T-cell (primary cell): ENCODE results near the gene JAKMIP1. TPM values are rescaled to one million over a fixed set of nuclear protein-coding genes. Genes with fewer than 3 reads are reported as not detected.

ENCODE experiments used
- ATAC-seq, 4 experiments: fragments of 200-7000 bp in 3 of 4; fragments of 150-1000 bp in 1 of 4; cut with Tn5 transposase; replicated peaks in 1 of 4; 1 replicate in 3 of 4; 2 replicates in 1 of 4; pipeline ENCODE4 v1.10.0; 2021; ENCODE audit warnings: moderate library complexity in 3 of 4, mild to moderate bottlenecking in 2 of 4, moderate number of reproducible peaks in 1 of 4
- CTCF ChIA-PET, 2 donors: fragments of 300-600 bp; sonication (Branson Sonifier 250); formaldehyde crosslinking; loops; one replicate each; lab custom pipeline; 2022; ENCODE audit warnings: antibody characterized with exemption in 2 of 2; lab: Charles Lee
- POLR2A ChIA-PET, 2 donors: fragments of 300-600 bp; sonication (Branson Sonifier 250); formaldehyde crosslinking; loops; one replicate each; lab custom pipeline; 2022; ENCODE audit warnings: antibody characterized with exemption in 2 of 2; lab: Charles Lee
- DNase-seq, 35 experiments: peaks; one replicate each; pipeline versions ENCODE4 v3.0.0 to v3.0.0-alpha.2; 2013 to 2023
- H3K27ac ChIP-seq: one replicate; pipeline ENCODE4 v1.5.1; 2013; ENCODE audit warnings: low read length
- H3K27me3 ChIP-seq, 2 experiments: replicated peaks in 1 of 2; 1 replicate in 1 of 2; 2 replicates in 1 of 2; pipeline versions ENCODE4 v1.6.1 to v1.7.0; 2013; ENCODE audit warnings: low read length in 1 of 2, mixed read lengths in 1 of 2; ENCODE audit not compliant: control insufficient read depth in 2 of 2, insufficient read depth in 2 of 2; ENCODE audit errors: extremely low read depth in 1 of 2
- H3K36me3 ChIP-seq, 2 donors: 1 replicate in 1 of 2; 2 replicates in 1 of 2; pipeline versions ENCODE4 v1.6.1 to v1.7.0; 2013; ENCODE audit warnings: low read length in 1 of 2; ENCODE audit not compliant: control insufficient read depth in 2 of 2, insufficient read depth in 1 of 2; ENCODE audit errors: extremely low read depth in 1 of 2
- H3K4me1 ChIP-seq, 2 experiments: 1 replicate in 1 of 2; 2 replicates in 1 of 2; pipeline versions ENCODE4 v1.6.1 to v1.7.0; 2013; ENCODE audit warnings: low read length in 2 of 2, mixed read lengths in 1 of 2; ENCODE audit not compliant: insufficient read depth in 2 of 2, control insufficient read depth in 1 of 2; ENCODE audit errors: extremely low read depth in 1 of 2
- H3K4me3 ChIP-seq, 2 donors: 1 replicate in 1 of 2; 2 replicates in 1 of 2; pipeline versions ENCODE4 v1.5.1 to v1.7.0; 2013; ENCODE audit warnings: mild to moderate bottlenecking in 2 of 2, low read length in 1 of 2, moderate library complexity in 1 of 2; ENCODE audit not compliant: control insufficient read depth in 1 of 2; ENCODE audit errors: extremely low read depth in 1 of 2
- H3K9me3 ChIP-seq: 2 replicates; pipeline ENCODE4 v1.7.0; 2013
- H3K27ac Mint-ChIP-seq, 2 donors: one replicate each; pipeline ENCODE4 v1.8.0; 2020 to 2021; ENCODE audit warnings: mild to moderate bottlenecking in 2 of 2, mixed read lengths in 2 of 2
- H3K27me3 Mint-ChIP-seq, 2 donors: one replicate each; pipeline ENCODE4 v1.8.0; 2021 to 2022; ENCODE audit warnings: mixed read lengths in 2 of 2
- H3K36me3 Mint-ChIP-seq: one replicate; pipeline ENCODE4 v1.8.0; 2021; ENCODE audit warnings: mixed read lengths
- H3K4me1 Mint-ChIP-seq, 3 donors: one replicate each; pipeline ENCODE4 v1.8.0; 2020 to 2022; ENCODE audit warnings: mixed read lengths in 3 of 3, mild to moderate bottlenecking in 1 of 3
- H3K4me3 Mint-ChIP-seq, 3 donors: one replicate each; pipeline ENCODE4 v1.8.0; 2020 to 2022; ENCODE audit warnings: mild to moderate bottlenecking in 3 of 3, mixed read lengths in 3 of 3, moderate library complexity in 3 of 3
- H3K9me3 Mint-ChIP-seq, 3 donors: one replicate each; pipeline ENCODE4 v1.8.0; 2020 to 2022; ENCODE audit warnings: mixed read lengths in 3 of 3
- WGBS: methylation state at CpG from one replicate; pipeline ENCODE4 v1.1.5; 2013; ENCODE audit warnings: missing lambda C conversion rate; ENCODE audit not compliant: insufficient coverage; 5-methylcytosine and 5-hydroxymethylcytosine counted together
- total RNA-seq, 35 experiments: library from RNA in 6 of 35; stranded (reverse) in 6 of 35; fragments of 120-200 nt in 1 of 35; gene quantifications; one replicate each; pipeline versions ENCODE4 v1.2.1 to v1.2.4 and lab custom pipeline; 2013 to 2026

Gene JAKMIP1
- total RNA-seq, 5 donors from 2014 or later (not counting 1 experiment from before 2014, with no cell fraction given), result 3.5 to 14.0 (median 6.1) TPM

- WGBS, result 33% methylated on average over 1 of the region's 1 CpG
- CTCF ChIA-PET, result no interaction called here
- POLR2A ChIA-PET, result interaction anchor here in 1 of 2 donors (0.6 kb wide), 1 partner anchor 92 kb away, joined by 5 read pairs; no protein-coding TSS in a partner anchor
Observed at GRCh38 chr4:5991405-5991804, 208.9 kb downstream of the JAKMIP1 start.

DNA sequence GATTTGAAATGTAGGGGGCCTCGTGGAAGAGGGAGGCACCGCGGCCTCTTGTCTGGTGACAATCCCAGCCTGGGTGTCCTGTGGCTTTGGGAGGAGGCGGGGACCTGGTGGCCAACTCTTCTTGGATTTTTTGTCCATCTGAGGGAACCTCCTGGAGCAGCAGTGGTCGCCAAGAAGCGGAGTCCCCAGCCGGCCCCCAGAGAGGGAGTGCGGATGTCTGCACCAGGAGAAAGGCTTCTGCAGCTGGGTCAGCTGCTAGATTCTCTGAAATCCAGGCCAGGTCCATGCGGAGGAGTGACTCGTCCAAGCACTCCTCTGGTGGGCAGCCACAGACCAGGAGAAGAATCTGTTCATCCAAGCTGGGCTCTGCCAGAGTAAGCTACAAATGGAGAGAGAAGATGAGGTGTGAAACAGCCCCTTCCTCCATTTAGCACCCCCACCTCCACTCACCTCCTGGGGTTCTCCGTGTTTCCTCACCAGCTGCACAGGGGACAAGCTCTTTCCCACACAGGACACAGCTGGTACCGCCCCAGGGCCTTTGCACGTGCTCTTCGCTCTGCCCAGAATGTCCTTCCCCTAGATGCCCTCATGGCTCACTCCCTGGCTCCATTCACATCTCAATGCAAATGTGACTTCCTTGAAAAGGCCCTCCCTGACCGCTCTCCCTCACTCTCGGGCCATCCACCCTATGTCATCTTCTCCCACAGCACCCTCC lies 209.7 kb downstream of the JAKMIP1 start:
- Mint-ChIP-seq H3K4me1 (no peaks in the 10 kb centered on the region), H3K27me3 (peaks cover 4 to 5% of the 10 kb centered on the region in 2 donors), H3K9me3 (no peaks in the 10 kb centered on the region), H3K27ac (no peak overlapping the region), H3K36me3 (peaks cover 4% of the 10 kb centered on the region), H3K4me3 (no peak overlapping the region)
- Histone ChIP-seq H3K27ac (no peak overlapping the region), H3K9me3 (no peaks in the 10 kb centered on the region), H3K36me3 (no peaks in the 10 kb centered on the region), H3K27me3 (peaks cover 0 to 13% of the 10 kb centered on the region in 2 experiments), H3K4me3 (no peak overlapping the region), H3K4me1 (no peaks in the 10 kb centered on the region)
- POLR2A ChIA-PET, result no interaction called here
- ATAC-seq (no peak), DNase-seq (no peak)
- CTCF ChIA-PET, result no interaction called here
- WGBS, result 85% methylated on average over 14 of the region's 16 CpGs

More at GRCh38 chr4:5991405-5991804, 208.9 kb downstream of the JAKMIP1 start:
- H3K9me3 Mint-ChIP-seq, result no peaks in the 10 kb centered on the region
- H3K4me1 ChIP-seq, result no peaks in the 10 kb centered on the region
- DNase-seq (no peak), ATAC-seq (no peak)
- H3K4me3 Mint-ChIP-seq, result no peak overlapping the region
- no peaks in the 10 kb centered on the region for H3K36me3 ChIP-seq
- peaks cover 4% of the 10 kb centered on the region for H3K36me3 Mint-ChIP-seq
- peaks cover 5 to 6% of the 10 kb centered on the region in 2 donors for H3K27me3 Mint-ChIP-seq
- no peak overlapping the region for H3K4me3 ChIP-seq
- H3K27me3 ChIP-seq, result peaks cover 0 to 18% of the 10 kb centered on the region in 2 experiments
- H3K4me1 Mint-ChIP-seq, result no peaks in the 10 kb centered on the region
- no peak overlapping the region for H3K27ac ChIP-seq
- H3K9me3 ChIP-seq, result no peaks in the 10 kb centered on the region
- H3K27ac Mint-ChIP-seq, result no peak overlapping the region

- H3K9me3 ChIP-seq, result no peaks in the 10 kb centered on the region
- POLR2A ChIA-PET, result no interaction called here
- no peaks in the 10 kb centered on the region for H3K36me3 ChIP-seq
- DNase-seq (no peak), ATAC-seq (no peak)
- no peak overlapping the region for H3K4me3 ChIP-seq
- H3K27ac ChIP-seq, result no peak overlapping the region
- 68% methylated on average over 15 of the region's 18 CpGs for WGBS
- Mint-ChIP-seq H3K27me3 (peaks cover 0 to 3% of the 10 kb centered on the region in 2 donors), H3K4me3 (no peak overlapping the region), H3K36me3 (peaks cover 4% of the 10 kb centered on the region), H3K4me1 (no peaks in the 10 kb centered on the region), H3K9me3 (peaks cover 5 to 6% (median 6%) of the 10 kb centered on the region in 3 donors), H3K27ac (no peak overlapping the region)
- CTCF ChIA-PET, result no interaction called here
- no peaks in the 10 kb centered on the region for H3K4me1 ChIP-seq
- H3K27me3 ChIP-seq, result peaks cover 0 to 8% of the 10 kb centered on the region in 2 experiments
Observed at GRCh38 chr4:5989236-5990225, 210.8 kb downstream of the JAKMIP1 start.

- ATAC-seq, result no peak
- Histone ChIP-seq H3K9me3 (no peaks in the 10 kb centered on the region), H3K4me1 (no peaks in the 10 kb centered on the region), H3K27ac (no peak overlapping the region), H3K27me3 (peaks cover 0 to 8% of the 10 kb centered on the region in 2 experiments), H3K4me3 (no peak overlapping the region), H3K36me3 (no peaks in the 10 kb centered on the region)
- no peaks in the 10 kb centered on the region for H3K4me1 Mint-ChIP-seq
- 91% methylated on average over 11 of the region's 14 CpGs for WGBS
- no peak overlapping the region for H3K4me3 Mint-ChIP-seq
- DNase-seq, result no peak
- peaks cover 4% of the 10 kb centered on the region for H3K36me3 Mint-ChIP-seq
- no peak overlapping the region for H3K27ac Mint-ChIP-seq
- H3K9me3 Mint-ChIP-seq, result peaks cover 10 to 18% (median 18%) of the 10 kb centered on the region in 3 donors
- peaks cover 0 to 7% of the 10 kb centered on the region in 2 donors for H3K27me3 Mint-ChIP-seq
- POLR2A ChIA-PET, result interaction anchor here in 1 of 2 donors (0.6 kb wide), 1 partner anchor 93 kb away, joined by 3 read pairs; no protein-coding TSS in a partner anchor
- CTCF ChIA-PET, result no interaction called here
Observed at GRCh38 chr4:5988086-5988845, 212.1 kb downstream of the JAKMIP1 start.

DNA sequence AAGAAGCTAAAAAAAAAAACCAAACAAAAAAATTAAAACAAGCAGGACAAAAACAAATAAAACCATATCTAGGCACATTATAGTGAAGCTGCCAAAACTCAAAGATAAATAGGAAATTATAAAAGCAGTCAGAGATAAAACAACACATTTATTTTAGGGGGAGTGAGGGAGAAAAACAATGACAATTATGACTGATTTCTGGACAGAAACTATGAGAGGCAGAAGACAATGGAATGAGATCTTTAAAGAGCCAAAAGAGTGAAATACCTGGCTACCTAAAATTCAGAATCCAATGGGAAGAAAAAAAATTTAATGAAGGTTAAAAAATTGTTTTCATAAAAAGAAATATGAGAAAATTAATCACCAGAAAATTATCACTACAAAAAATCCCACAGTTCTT lies 215.5 kb downstream of the JAKMIP1 start:
- ATAC-seq, result no peak
- H3K27me3 Mint-ChIP-seq, result peaks cover 8 to 21% of the 10 kb centered on the region in 2 donors
- CTCF ChIA-PET, result interaction anchor here in 1 of 2 donors (0.6 kb wide), 1 partner anchor 265 kb away, joined by 4 read pairs; no protein-coding TSS in a partner anchor

More for the DNA sequence above, 215.5 kb downstream of the JAKMIP1 start:
- POLR2A ChIA-PET, result no interaction called here
- DNase-seq, result no peak
- no peak overlapping the region for H3K27ac Mint-ChIP-seq
- peaks cover 10 to 23% (median 19%) of the 10 kb centered on the region in 3 donors for H3K9me3 Mint-ChIP-seq
- Histone ChIP-seq H3K9me3 (no peaks in the 10 kb centered on the region), H3K27ac (no peak overlapping the region), H3K4me3 (no peak overlapping the region), H3K27me3 (peaks cover 0 to 13% of the 10 kb centered on the region in 2 experiments), H3K4me1 (no peaks in the 10 kb centered on the region), H3K36me3 (no peaks in the 10 kb centered on the region)
- no peaks in the 10 kb centered on the region for H3K36me3 Mint-ChIP-seq
- H3K4me1 Mint-ChIP-seq, result no peaks in the 10 kb centered on the region
- H3K4me3 Mint-ChIP-seq, result no peak overlapping the region
